ENCODE results near the gene FOXP4.
A peak's percentile ranks its signal among the peaks of the same experiment; 100 is the strongest.
"Not testable (repeated sequence)": the region's sequence is repeated elsewhere in the genome, so short reads cannot be mapped to it uniquely, and the experiment has no call there.

FOXP4 gene

GRCh38 chr6:41602864-41603608 is 56.9 kb downstream of the FOXP4 start:
- DNase-seq (ENCODE audit: insufficient read length, low spot score), result peak; percentile 82
- no peak for FAIRE-seq
- no peak for TF ChIP-seq POLR2A (IDR thresholded peaks at IDR 0.05; ENCODE audit: low read depth, low read length)

GRCh38 chr6:41604006-41604405 is 57.8 kb downstream of the FOXP4 start:
- DNase-seq (ENCODE audit: insufficient read length, low spot score) (no peak), FAIRE-seq (no peak)
- TF ChIP-seq POLR2A (IDR thresholded peaks at IDR 0.05; ENCODE audit: low read depth, low read length), result no peak

DNA sequence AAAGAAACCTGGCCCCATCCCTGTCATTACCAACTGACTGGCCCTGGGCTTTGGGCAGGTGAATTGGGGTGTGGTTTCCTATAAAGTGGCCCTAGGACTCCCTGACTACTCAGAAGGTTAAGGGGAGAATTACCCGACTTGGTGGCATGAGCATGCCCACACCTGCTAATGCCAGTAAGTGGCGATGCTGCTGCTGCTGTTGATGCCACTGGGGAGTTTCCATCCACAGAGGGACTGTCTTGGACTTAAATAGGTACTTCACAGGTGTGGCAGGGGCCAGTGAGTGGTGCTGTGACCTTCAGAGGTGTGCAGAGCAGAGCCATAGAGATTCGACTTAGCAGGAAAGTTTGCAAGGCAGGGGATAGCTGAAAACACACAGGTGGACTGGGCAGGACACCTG is 59.5 kb downstream of the FOXP4 start:
- TF ChIP-seq POLR2A (IDR thresholded peaks at IDR 0.05; ENCODE audit: low read depth, low read length), result no peak
- FAIRE-seq, result no peak
- DNase-seq (ENCODE audit: insufficient read length, low spot score), result no peak

GRCh38 chr6:41607036-41607435 is 60.9 kb downstream of the FOXP4 start:
- no peak for TF ChIP-seq POLR2A (IDR thresholded peaks at IDR 0.05; ENCODE audit: low read depth, low read length)
- FAIRE-seq, result no peak
- DNase-seq (ENCODE audit: insufficient read length, low spot score), result no peak

DNA sequence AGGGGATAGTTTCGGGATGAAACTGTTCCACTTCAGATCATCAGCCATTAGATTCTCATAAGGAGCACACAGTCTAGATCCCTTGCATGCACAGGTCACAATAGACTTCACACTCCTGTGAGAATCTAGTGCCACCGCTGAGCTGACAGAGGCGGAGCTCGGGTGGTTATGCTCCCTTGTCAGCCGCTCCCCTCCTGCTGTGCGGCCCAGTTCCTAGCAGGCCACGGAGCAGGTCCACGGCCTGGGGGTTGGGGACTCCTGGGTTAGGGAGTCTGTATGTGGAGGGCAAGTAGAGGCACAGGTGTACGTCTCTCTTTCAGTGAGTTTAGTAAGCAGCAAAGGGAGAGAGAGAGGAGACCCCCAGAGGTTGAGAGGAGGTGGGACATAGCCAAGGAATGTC is 61.6 kb downstream of the FOXP4 start:
- DNase-seq (ENCODE audit: insufficient read length, low spot score) (no peak), FAIRE-seq (no peak)
- TF ChIP-seq POLR2A (IDR thresholded peaks at IDR 0.05; ENCODE audit: low read depth, low read length), result no peak

- FAIRE-seq (no peak), DNase-seq (ENCODE audit: insufficient read length, low spot score) (no peak)
- TF ChIP-seq POLR2A (IDR thresholded peaks at IDR 0.05; ENCODE audit: low read depth, low read length), result no peak
Measured at GRCh38 chr6:41608443-41609151, 62.4 kb downstream of the FOXP4 start.

DNA sequence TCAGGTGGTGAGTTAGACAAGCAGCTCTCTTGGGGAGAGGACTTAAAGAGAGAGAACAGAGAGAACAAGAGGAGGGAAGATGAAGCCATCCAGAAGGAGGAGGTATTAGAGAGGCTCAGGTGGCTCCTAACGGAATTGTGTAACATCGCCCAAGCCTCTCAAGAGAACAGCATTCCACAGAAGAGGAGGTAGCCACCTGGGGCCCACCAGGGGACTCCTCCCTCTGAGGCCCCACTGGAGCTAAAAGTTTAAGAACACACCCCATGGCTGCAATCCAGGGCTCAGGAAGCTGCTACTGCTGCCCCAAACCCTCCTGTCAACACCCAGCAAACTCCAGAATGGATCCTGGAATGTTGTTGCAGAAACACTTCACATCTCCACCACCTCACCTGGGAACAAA is 68.5 kb downstream of the FOXP4 start:
- FAIRE-seq, result no peak

DNA sequence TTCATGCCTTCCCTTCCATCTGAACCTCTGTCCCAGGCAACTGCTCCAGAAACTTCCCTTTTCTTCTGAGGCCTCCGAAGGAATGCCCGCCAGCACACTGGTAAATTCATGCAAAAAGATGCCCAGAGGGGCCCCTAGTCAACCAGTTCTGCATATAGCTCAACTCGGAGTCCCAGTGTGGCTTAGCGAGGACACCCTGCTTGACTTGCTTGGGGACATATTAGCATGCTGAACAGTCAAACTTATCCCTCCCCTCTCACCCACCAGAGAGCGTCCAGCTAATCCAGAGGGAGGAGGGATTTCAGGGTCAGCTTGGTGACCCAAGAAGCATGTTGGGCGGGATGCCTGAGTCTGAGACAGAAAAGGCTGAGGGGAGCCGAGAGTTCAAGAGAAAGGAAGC is 69.1 kb downstream of the FOXP4 start:
- TF ChIP-seq POLR2A (IDR thresholded peaks at IDR 0.05; ENCODE audit: low read depth, low read length), result no peak
- DNase-seq (ENCODE audit: insufficient read length, low spot score) (no peak), FAIRE-seq (no peak)

More for the DNA sequence above, 68.5 kb downstream of the FOXP4 start:
- no peak for TF ChIP-seq POLR2A (IDR thresholded peaks at IDR 0.05; ENCODE audit: low read depth, low read length)
- no peak for DNase-seq (ENCODE audit: insufficient read length, low spot score)

DNA sequence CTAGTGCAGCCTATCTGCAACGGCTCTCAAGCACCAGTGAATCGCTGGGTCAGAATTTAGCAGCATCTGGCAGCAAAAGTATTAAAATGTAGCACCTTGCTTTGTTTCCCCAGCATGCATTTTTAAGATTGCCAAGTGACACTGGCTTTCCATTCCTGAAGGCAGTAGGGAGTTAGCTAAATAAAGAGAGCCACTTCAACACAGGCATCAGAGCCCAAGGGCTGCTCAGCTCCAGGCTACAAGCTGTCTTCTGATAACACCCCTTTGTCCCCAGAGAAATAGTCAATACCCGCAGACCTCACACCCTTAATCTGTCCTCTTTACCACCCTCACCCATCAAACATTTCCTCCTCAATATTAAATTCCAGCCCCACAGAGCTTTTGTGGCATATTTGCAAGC is 72.4 kb downstream of the FOXP4 start:
- TF ChIP-seq POLR2A (IDR thresholded peaks at IDR 0.05; ENCODE audit: low read depth, low read length), result no peak
- FAIRE-seq (no peak), DNase-seq (ENCODE audit: insufficient read length, low spot score) (no peak)

GRCh38 chr6:41619193-41619592 is 73.0 kb downstream of the FOXP4 start:
- not testable (repeated sequence) for FAIRE-seq; DNase-seq (ENCODE audit: insufficient read length, low spot score)

DNA sequence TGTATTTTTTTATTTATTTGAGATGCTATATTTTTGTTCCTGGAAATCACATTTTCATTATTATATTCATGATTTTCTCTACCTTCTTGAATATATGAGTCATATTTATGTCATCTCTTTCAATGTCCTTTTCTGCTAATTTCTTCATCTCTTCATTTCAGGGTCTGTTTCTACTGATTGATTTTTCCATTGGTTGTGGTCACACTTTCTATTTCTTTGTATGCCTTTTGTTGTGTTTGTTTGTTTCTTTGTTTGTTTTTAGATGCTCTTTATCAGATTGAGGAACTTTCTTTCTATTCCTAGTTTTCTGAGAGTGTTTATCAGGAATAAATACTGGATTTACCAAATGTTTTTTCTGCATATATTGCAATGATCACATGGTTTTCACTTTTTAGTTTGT is 75.2 kb downstream of the FOXP4 start:
- FAIRE-seq (no peak), DNase-seq (ENCODE audit: insufficient read length, low spot score) (no peak)
- no peak for TF ChIP-seq POLR2A (IDR thresholded peaks at IDR 0.05; ENCODE audit: low read depth, low read length)

DNA sequence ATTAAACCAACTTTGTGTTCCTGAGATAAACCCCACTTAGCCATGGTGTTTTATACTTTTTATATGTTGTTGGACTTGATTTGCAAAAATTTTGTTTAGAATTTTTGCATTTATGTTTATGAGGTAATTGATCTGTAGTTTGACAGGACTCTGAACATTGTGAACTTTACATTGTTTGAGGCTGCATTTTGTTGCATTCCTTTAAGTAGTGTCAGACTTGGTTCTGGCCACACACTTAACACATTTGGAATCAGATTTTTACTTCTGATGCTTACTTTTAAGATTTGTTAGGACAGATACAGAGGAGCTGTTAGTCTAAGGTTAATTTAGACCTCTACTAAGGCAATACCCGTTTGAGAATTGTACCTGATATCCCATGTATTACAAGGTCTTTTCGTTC is 75.6 kb downstream of the FOXP4 start:
- no peak for TF ChIP-seq POLR2A (IDR thresholded peaks at IDR 0.05; ENCODE audit: low read depth, low read length)
- no peak for FAIRE-seq

DNA sequence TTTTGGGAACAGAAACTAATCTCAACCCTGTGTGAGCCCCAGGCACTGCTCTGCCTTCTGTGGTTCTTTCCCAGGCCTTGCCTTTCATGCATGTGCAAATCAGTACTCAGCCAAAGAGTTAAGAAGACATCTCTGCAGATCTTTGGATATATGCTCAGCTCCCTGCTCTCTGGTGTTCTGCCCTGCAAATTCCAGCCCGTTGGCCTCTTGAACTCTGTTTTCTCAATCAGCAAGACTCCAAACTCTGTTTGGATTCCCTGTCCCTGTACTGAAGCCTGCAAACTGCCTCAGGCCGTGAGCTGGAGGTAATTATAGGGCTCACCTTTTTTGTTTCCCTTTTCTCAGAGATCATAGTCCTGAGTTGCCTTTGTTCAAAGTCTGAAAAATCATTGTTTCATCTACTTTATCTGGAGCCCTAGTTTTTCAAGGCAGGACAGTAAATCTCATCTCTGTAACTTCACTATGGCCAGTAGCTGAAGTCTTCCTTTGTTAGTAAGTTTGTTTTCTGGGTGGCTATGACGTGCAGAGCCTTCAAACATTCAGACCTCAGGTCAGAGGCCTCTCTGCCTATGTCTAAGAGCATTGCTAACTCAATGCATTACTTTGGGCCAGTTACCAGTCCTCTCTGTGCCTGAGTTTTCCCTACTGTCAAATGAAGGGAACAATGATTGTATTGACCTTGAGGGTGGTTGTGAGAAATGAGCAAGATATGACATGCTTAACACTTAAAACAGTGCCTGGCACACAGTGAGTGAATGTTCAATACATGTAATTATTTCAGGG is 76.2 kb downstream of the FOXP4 start:
- FAIRE-seq (no peak), DNase-seq (ENCODE audit: insufficient read length, low spot score) (no peak)
- no peak for TF ChIP-seq POLR2A (IDR thresholded peaks at IDR 0.05; ENCODE audit: low read depth, low read length)

More for the DNA sequence above, 75.6 kb downstream of the FOXP4 start:
- no peak for DNase-seq (ENCODE audit: insufficient read length, low spot score)

GRCh38 chr6:41623330-41623729 is 77.1 kb downstream of the FOXP4 start:
- FAIRE-seq (no peak), DNase-seq (ENCODE audit: insufficient read length, low spot score) (no peak)
- TF ChIP-seq POLR2A (IDR thresholded peaks at IDR 0.05; ENCODE audit: low read depth, low read length), result no peak
